PFSK-1 (cell line): ENCODE measurements around the gene SSX2IP.

Experiments
- FOXP2 ChIP-seq: optimal IDR thresholded peaks from 2 replicates; pipeline ENCODE3; 2011; ENCODE audit warnings: borderline replicate concordance, control low read depth, inconsistent platforms; ENCODE audit not compliant: insufficient read depth; ENCODE audit errors: extremely low read length, extremely low read depth
- POLR2AphosphoS5 ChIP-seq: IDR thresholded peaks from 2 replicates; pipeline ENCODE4 v1.6.1; 2012; ENCODE audit warnings: low read depth, mild to moderate bottlenecking, control low read depth, low read length, moderate library complexity
- REST ChIP-seq, 2 experiments: IDR thresholded peaks; 2 replicates each; pipeline versions ENCODE4 v1.6.1 to v1.8.0; 2011 to 2012; ENCODE audit warnings: low read depth in 2 of 2, low read length in 2 of 2, control low read depth in 1 of 2, inconsistent platforms in 1 of 2, mild to moderate bottlenecking in 1 of 2, moderate library complexity in 1 of 2; ENCODE audit not compliant: insufficient read depth in 1 of 2
- SIN3A ChIP-seq: IDR thresholded peaks from 2 replicates; pipeline ENCODE4 v1.6.1; 2012; ENCODE audit warnings: mild to moderate bottlenecking, low read length, moderate library complexity, borderline replicate concordance; ENCODE audit not compliant: insufficient read depth
- TAF1 ChIP-seq: IDR thresholded peaks from 2 replicates; pipeline ENCODE4 v1.6.1; 2012; ENCODE audit warnings: low read length, control low read depth, borderline replicate concordance; ENCODE audit not compliant: insufficient read depth

SSX2IP gene

GRCh38 chr1:84621553-84621952 is 68.7 kb downstream of the SSX2IP start:
- TF ChIP-seq TAF1 (no peak), REST (IDR thresholded peaks at IDR 0.05; ENCODE audit: insufficient read depth in 1 of 2, low read depth in 2 of 2, low read length in 2 of 2) (no peak), POLR2AphosphoS5 (no peak), SIN3A (no peak), FOXP2 (no peak)

GRCh38 chr1:84620720-84621313 is 69.4 kb downstream of the SSX2IP start:
- no peak for TF ChIP-seq REST (IDR thresholded peaks at IDR 0.05; ENCODE audit: insufficient read depth in 1 of 2, low read depth in 2 of 2, low read length in 2 of 2)
- peak; percentile 7 for TF ChIP-seq FOXP2
- TF ChIP-seq POLR2AphosphoS5, result no peak
- TF ChIP-seq TAF1, result no peak

GRCh38 chr1:84619383-84620102 is 70.7 kb downstream of the SSX2IP start:
- TF ChIP-seq FOXP2 (no peak), REST (IDR thresholded peaks at IDR 0.05; ENCODE audit: insufficient read depth in 1 of 2, low read depth in 2 of 2, low read length in 2 of 2) (no peak), POLR2AphosphoS5 (no peak), TAF1 (no peak), SIN3A (no peak)

GRCh38 chr1:84617349-84617748 is 72.9 kb downstream of the SSX2IP start:
- TF ChIP-seq SIN3A (no peak), FOXP2 (no peak), POLR2AphosphoS5 (no peak), TAF1 (no peak), REST (IDR thresholded peaks at IDR 0.05; ENCODE audit: insufficient read depth in 1 of 2, low read depth in 2 of 2, low read length in 2 of 2) (no peak)
